GM06990 (cell line): Measurements from ENCODE around the gene AADAT.

Experiments used
- DNase-seq: peaks from one replicate; pipeline ENCODE4 v3.0.0-alpha.2; 2011; ENCODE audit not compliant: insufficient read length; ENCODE audit errors: extremely low read depth
- H3K27me3 ChIP-seq: replicated peaks from 2 replicates; pipeline ENCODE4 v1.6.0; 2011; ENCODE audit warnings: low read length; ENCODE audit not compliant: control insufficient read depth, insufficient read depth
- H3K36me3 ChIP-seq: 2 replicates; pipeline ENCODE4 v1.5.1; 2011; ENCODE audit warnings: low read length; ENCODE audit not compliant: control insufficient read depth, insufficient read depth
- H3K4me3 ChIP-seq: replicated peaks from 2 replicates; pipeline ENCODE4 v1.5.1; 2011; ENCODE audit warnings: low read depth, mild to moderate bottlenecking, control low read depth, low read length
- TF ChIP-seq, protein P1 (sequence below): IDR thresholded peaks from 2 replicates; pipeline ENCODE4 v1.5.1; 2011; ENCODE audit warnings: low read length, control low read depth, mild to moderate bottlenecking, inconsistent platforms; ENCODE audit not compliant: insufficient read depth, poor library complexity, severe bottlenecking

Gene AADAT

DNA sequence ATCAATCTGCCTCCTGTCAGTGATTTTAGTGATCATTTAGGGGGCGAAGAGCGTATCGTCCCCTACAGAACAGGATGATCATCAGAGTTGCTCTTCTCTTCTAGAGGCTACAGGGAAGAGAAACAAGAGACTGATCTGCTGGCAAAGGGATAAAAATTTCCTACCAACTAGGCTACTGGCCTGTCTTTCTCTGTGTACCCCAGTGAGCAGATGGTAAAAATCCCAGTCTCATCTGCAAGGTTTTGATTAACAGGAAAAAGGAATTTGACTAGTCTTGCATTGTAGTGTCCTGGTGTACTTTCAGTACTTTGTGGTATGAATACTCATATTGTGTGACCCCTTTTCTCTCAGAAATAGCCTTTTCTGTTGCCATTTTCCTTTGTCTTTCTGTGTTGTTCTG, 21.8 kb upstream of the AADAT start:
- TF ChIP-seq, protein P1, sequence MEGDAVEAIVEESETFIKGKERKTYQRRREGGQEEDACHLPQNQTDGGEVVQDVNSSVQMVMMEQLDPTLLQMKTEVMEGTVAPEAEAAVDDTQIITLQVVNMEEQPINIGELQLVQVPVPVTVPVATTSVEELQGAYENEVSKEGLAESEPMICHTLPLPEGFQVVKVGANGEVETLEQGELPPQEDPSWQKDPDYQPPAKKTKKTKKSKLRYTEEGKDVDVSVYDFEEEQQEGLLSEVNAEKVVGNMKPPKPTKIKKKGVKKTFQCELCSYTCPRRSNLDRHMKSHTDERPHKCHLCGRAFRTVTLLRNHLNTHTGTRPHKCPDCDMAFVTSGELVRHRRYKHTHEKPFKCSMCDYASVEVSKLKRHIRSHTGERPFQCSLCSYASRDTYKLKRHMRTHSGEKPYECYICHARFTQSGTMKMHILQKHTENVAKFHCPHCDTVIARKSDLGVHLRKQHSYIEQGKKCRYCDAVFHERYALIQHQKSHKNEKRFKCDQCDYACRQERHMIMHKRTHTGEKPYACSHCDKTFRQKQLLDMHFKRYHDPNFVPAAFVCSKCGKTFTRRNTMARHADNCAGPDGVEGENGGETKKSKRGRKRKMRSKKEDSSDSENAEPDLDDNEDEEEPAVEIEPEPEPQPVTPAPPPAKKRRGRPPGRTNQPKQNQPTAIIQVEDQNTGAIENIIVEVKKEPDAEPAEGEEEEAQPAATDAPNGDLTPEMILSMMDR, result no peak
- H3K27me3 ChIP-seq, result no peaks in the 10 kb centered on the region

GRCh38 chr4:170111085-170111484, 21.3 kb upstream of the AADAT start:
- Histone ChIP-seq H3K4me3 (no peak overlapping the region), H3K36me3 (no peaks in the 10 kb centered on the region), H3K27me3 (no peaks in the 10 kb centered on the region)
- DNase-seq, result no peak
- TF ChIP-seq, protein P1, result no peak

More for the DNA sequence above, 21.8 kb upstream of the AADAT start:
- no peak for DNase-seq
- H3K36me3 ChIP-seq, result no peaks in the 10 kb centered on the region
- no peak overlapping the region for H3K4me3 ChIP-seq

DNA sequence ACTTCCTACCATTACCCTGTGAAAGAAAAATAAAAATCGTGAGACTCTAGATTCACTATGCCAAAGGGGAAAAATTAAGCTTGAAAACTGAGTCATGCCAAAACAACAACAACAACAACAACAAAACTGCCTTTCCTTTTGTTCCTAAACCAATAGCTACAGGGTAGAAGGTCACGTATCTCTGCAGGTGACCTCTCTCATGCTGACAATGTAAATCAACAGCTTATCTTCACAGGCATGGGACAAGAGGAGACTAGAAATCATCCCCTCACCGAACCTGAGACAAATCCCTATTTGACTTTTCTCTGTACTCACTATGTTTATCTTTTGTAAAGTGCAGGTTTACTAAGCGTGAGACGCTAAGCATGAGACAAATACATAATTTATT, 20.5 kb upstream of the AADAT start:
- H3K27me3 ChIP-seq, result no peaks in the 10 kb centered on the region
- TF ChIP-seq, protein P1, result no peak
- no peak for DNase-seq
- no peaks in the 10 kb centered on the region for H3K36me3 ChIP-seq
- no peak overlapping the region for H3K4me3 ChIP-seq

GRCh38 chr4:170109586-170110284, 20.0 kb upstream of the AADAT start:
- H3K36me3 ChIP-seq, result no peaks in the 10 kb centered on the region

GRCh38 chr4:170106900-170107299, 17.1 kb upstream of the AADAT start:
- TF ChIP-seq, protein P1, result no peak
- DNase-seq, result no peak
- Histone ChIP-seq H3K36me3 (no peaks in the 10 kb centered on the region), H3K27me3 (no peaks in the 10 kb centered on the region), H3K4me3 (no peak overlapping the region)

More at GRCh38 chr4:170109586-170110284, 20.0 kb upstream of the AADAT start:
- no peaks in the 10 kb centered on the region for H3K27me3 ChIP-seq
- TF ChIP-seq, protein P1, result no peak
- DNase-seq, result no peak
- H3K4me3 ChIP-seq, result no peak overlapping the region
